Measurements from ENCODE around the gene PARD3B.

The PARD3B gene

DNA sequence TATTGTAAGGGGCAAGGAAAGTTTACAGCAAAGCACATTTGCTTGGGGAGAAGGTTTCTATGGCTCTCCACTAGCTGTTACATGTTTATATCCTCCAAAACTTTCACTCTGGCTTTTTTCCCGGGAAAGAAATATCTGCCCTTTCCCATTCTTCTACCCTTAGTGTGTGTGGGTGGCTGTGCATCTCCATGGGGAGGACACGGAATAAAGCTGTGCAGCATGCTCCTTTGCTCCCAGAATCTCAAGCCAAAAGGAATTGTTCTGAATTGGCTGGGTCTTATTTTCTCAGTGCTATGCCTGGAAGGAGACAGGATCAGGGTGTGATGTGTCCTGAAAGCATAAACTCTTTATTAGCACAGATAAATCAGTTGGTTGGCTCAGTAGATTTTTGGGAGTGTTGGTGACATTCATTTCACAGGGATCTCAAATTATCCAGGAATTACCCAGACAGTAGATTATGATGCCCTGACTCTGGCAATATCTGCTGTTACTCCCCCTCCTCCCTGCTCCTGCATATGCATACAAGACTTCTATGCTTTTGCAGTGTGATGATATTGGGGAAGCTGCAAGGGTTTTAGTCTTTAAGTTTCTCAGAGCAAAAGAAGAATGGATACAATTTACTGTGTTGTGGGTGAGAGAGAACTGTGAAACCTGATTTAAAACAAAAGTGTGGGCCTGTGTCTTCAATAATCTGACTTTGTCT lies 63.1 kb downstream of the PARD3B start:
- no peak for DNase-seq

DNA sequence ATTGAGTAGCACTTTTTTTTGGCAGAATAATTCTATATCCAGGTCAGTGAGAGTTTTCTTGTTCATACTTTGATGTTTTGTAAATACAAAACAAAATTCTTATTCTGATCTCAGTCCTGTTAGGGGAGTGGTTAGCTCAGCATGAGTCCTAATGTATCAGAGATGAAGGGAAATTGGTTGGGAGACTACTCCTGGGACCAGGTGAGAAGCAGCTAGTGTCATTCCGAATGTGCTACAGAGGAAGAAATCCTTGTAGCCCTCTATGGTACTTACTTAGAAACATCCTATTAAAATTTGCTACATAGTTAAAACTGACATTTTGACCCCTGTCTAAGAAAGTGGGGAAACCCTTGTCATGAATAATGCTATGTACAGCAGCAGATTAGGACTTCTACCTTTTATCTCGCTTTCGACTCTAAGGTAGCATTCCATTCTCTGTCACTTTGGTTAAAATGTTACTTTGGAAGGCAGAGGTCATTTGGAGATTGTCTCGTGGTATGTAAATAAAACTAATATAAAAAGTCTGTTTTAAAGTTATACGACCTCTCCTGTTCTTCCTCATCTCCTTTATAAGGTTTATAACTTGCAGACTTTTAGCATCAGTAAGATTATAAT lies 65.8 kb downstream of the PARD3B start:
- DNase-seq: no peak

DNA sequence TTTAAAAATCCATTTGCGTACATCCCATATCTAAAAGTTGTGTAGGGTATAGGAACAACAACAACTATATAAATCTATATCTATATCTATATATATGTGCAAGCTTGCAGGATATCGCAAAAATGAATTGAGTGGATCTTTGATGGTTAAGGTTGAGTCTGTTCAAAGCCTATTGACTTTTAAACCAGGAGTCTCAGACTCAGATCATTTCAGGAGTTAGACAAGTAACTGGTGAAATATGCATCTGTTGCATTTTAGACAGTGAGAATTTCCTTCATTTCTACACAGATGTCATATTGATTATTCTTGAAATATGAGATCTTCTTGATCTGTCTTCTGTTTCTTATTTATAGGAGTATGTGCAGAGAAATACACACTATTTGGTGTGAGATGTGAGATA lies 66.5 kb downstream of the PARD3B start:
- DNase-seq: no peak

DNA sequence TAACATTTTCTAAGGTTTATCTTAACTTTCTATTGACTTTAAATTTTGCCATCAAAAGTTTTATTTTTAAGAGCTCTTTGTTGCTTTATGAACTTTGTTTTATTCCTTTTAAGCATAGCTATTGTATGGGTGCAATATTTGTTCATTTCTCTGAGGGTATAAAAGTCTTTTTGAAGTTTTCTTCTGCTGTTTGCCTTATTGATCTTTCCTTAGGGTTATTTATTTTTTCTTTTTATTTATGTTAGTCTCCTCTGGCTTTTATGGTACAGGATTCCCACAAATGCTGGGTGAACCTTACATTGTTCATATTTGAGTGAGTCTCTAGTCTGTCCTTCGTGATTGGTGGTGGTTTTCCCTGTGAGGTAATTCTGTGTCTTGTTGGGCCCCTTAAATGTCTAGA lies 68.4 kb downstream of the PARD3B start:
- no peak for DNase-seq

DNA sequence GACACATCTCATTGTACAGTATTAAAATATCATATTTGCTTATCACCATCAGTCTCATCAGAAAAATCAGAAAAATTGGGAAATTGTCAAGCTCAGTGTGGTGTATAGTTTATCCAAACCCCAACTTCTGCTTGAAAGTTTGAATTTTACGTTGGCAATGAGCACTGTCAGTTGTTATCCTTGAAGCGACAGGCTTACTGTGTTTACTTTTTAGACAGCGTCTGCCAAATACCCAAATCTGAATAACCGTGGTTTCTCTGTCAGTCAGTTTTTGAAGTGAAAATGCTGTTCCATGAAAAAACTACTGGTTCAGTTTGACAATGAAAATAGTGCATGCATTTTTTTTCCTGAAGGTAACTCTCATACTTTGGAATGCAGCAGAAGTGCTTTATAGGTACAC lies 70.2 kb downstream of the PARD3B start:
- no peak for DNase-seq

DNA sequence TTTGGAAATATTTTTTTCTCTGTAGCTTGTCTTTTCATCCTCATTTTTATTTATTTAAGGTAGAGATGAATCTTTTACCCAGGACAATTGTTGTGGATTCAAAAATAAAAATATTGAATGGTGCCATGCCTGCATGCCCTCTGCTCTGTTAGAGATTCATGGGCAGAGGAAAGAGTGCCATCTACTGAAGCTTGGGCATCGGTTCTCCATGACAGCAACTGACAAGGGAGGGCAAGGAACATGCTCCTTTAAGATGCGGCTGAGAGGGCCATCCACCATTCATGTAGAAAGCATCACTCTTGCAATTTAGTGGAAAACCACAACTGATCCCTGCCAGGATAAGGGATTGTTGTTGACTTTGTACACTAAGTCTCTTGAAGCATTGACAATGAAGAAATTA lies 79.9 kb downstream of the PARD3B start:
- DNase-seq: no peak

DNA sequence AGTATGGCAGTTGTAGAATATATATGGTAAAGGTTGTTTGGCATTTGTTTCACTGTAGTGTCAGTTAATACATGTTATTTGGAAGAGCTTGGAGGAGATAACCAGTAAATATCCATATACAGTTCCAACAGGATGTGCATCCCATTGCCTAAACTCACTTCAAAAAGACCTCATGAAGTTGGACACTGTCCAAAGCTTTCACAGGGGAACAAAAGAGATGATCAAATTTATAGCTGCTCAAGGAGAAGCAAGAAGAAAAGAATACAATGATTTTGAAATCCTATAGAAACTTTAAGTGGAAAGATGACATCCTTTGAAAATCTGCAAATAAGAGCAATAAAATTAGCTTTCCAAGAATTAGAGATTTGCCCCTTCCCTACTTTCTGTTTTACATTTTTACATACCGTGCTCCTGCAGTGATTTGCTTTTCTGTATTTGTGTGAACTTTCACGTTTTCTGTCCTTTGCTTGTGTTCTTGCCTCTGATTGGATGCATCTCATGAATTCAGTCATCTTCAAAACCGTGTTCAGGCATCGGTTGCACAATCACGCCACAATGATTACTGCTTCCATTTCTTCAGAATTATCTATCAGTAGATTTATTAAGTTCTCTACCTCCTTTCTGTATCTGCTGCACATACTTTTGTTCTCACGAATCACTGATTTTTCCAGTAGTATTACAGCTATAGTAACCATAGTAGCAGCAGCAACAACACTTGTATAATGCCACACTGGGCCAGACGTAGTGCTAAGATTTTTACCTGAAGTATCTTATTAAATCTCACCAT lies 83.8 kb downstream of the PARD3B start:
- DNase-seq: no peak

DNA sequence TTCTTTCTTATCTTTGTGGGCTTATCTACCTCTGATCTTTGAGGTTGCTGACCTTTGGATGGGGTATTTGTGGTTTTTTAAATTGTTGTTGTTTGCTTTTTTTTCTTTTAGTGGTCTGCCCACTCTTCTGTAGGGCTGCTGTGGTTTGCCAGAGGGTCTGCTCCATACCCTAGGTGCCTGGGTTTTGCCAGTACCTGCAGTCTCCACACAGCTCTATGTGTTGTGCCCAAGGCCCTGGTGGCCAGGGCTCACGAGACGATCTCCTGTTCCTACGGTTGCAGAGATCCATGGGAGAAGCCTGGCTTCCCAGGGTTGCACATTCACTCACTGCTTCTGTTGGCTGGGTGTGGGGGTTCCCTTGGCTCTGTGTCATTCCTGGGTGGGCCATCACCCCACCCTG lies 87.1 kb downstream of the PARD3B start:
- no peak for DNase-seq

DNA sequence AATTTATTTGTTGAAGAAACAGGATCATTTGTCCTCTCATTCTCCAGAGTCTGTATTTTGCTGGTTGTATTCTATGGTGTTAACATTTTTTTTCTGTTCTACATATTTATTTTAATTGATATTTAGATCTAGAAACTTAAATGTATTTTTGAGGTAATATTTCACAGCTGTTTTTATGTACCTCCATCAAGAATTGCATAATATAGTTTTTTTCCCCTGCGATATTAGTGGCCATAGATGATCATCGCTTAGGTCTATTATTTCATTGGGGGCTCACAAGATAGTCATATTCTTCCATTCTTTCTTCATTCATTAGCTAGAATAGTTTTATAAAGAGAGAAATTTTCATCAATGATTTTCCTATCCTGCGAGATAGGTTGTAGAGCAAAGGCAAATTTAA lies 89.3 kb downstream of the PARD3B start:
- DNase-seq: no peak

DNA sequence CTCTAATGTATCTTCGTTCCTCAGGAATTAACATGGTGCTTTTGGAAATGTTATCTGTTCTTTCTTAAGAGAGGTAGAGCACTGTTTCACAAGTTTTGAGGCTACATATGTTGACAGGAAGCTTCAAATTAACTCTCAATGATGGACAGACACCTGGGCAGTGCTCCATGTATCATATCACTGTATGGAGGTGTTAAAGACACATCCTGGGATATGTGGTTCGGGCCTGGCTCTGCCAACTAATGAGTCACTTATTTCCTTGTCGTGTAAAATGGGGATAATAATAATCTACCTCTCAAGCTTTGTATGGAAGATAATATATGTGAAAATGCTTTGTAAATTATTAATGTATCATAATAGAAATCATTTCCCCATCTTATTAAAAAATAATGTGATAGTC lies 90.2 kb downstream of the PARD3B start:
- DNase-seq: no peak

DNA sequence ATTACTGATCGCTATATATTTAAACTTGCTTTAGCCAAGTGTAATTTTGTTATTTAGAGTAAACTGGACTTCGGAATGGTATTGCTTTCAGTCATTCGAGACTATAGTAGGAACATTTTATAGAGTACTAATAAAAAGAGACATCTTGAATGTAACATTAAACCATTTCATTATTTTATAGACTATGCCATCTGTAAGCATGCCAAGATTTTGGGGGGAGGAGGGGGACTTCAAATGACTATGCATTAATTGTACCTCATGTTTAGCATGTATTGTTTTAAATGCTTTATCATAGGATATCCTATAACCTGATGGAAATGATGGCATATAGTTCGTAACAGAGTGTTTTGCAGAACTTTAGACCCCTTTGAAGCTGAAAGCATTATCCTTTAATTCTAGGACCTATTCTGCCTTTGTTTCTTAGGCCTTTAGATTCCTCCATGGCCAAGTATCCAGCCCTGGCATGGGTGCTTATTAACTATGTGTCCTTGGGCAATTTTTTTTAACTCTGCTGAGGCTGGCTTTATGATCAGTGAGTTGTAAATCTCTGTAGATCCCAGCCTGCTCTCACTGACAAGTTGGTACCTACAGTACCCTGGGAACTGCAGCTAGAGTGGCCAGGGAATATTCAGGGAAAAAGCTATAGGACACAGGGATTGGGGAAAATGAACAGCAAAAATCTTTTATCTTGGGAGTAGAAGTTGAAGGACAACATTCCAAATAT lies 93.4 kb downstream of the PARD3B start:
- no peak for DNase-seq

DNA sequence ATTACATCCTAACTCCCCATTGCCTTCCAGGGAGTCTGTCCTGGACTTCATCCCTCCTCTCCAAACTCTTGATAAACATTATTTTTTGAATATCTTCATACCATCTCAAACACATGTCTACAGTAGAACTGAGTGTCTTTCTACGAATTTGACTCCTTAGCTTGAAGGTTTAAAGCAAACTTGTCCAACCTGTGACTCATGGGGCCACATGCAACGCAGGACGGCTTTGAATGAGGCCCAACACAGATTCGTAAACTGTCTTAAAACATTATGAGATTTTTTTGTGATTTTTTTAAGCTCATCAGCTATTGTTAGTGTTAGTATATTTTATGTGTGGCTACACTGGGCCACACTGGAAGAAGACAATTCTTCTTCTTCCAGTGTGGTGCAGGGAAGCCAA lies 98.1 kb downstream of the PARD3B start:
- DNase-seq: no peak

DNA sequence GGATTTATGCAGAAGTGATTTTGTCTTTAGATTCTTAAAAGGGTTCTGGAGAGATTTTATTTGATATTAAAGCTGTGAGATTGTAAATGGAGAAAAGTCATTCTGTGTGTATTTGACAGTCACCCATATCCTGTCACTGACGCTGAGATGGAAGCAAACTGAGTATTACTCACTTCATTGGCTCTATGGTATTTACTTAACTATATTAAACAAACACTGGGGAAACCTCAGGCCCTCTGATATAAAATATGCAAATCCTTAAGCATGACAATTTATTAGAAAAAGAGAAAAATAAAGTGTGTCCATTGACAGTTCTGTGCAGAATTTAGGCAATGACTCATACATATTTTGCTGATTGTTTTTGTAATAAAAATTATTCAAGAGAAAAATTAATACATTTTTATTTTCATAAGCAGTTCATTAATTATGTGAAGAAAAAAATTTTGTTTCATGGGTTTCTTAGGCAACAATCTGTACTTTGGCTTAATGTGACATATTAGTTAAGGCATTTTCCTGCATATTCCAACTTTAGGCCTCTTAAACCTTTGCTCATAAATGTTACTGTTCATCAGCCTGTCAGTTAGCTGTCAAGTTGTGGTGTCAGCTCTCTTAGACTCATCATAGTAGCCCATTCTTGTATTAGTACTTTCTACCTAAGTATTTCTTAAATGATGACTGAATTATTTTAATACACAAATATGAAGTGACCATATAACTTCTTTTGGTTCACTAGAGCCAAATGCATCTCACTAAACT lies 99.9 kb downstream of the PARD3B start:
- DNase-seq: no peak

DNA sequence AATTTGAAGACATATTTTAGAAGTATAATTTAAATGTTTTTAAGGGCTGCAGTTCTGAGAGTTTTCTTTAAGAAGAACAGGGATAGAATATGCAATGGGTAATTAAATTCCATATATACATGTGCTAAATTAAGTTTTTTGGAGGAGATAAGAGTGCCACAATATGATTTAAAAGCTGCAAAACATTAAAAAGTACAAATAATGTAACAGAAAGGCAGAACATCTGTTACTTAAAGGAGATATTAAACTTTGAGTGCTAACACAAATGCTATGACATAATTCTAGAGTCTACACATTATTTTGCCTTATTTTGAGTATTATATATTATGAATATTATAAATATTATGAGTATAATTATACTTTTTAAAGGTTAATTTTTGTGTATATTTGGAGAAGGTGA lies 102.4 kb downstream of the PARD3B start:
- no peak for DNase-seq

DNA sequence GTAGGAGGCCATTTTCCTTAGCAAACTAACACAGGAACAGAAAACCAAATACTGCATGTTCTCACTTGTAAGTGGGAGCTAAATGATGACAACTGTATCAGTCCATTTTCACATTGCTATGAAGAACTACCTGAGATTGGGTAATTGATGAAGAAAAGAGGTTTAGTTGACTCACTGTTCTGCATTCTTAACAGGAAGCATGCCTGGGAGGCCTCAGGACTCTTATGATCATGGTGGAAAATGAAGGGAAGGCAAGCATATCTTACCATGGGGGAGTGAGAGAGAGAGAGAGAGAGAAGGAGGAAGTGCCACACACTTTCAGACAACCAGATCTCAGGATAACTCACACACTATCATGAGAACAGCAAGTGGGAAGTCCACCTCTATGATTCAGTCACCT lies 105.3 kb downstream of the PARD3B start:
- DNase-seq: no peak

DNA sequence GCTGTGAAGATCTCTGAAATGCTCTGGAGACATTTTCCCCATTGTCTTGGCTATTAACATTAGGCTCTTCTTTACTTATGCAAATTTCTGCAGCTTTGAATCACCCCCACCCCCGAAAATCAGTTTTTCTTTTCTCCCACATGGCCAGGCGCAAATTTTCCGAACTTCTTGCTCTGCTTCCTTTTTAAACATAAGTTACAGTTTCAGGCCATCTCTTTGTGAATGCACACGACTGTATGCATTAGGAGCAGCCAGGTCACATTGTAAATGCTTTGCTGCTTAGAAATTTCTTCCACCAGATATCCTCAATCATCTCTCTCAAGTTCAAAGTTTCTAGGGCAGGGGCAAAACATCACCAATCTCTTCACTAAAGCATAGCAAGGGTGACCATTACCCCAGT lies 106.8 kb downstream of the PARD3B start:
- DNase-seq: no peak

DNA sequence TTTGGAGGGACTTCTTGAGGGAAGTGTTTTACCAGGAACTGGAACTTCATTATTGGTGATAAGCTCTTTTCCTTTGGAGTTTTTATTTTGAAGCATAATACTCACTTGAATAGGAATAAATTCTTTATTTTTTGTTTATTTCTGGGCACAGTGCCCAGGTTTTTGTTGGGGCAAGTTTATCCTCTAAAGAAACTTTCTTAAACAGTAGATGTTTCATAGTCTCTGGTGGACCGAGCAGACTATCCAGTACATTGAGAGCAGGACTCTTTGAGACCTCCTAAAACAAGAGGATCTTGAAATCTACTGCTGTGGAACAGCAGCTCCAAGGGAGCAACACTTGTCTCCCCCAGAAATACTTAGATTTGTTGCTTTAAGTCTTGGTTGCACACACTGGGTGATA lies 109.4 kb downstream of the PARD3B start:
- DNase-seq: no peak

DNA sequence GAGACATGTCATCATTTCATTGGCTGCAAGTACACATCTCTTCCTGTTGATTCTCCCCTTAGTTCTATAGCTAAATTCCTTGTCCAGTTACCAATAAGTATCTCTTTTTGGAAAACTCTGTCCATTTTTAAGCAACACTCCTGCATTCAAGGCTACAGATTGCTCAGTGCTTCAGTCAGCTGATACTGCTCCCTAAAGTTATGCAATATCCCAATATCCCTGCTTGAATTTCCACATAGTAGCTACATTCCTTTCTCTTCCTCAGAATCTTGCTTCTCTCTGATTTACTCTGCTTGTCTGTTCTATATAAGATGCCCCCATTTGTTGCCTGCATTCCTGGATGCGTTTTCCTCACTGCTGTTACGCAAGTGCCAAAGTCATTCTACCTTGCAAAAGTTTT lies 109.8 kb downstream of the PARD3B start:
- DNase-seq: no peak

DNA sequence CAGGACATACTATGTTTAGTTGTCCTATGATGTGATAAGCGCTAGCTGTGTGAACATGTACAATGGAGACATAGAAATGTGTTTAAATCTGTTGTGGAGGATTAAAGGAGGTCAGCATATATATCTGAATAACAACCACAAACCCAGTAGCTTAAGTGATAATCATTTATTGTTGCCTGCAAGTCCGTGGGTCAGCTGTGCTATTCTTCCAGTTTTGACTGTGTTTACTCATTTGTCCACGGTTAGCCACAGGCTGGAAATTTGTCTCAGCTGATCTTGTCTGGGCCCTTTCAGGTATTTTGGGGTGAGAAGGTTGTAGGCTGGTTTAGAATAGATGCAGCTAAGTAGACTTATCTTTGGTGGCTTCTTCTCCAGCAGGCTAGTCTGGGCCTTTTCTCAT lies 110.4 kb downstream of the PARD3B start:
- no peak for DNase-seq

DNA sequence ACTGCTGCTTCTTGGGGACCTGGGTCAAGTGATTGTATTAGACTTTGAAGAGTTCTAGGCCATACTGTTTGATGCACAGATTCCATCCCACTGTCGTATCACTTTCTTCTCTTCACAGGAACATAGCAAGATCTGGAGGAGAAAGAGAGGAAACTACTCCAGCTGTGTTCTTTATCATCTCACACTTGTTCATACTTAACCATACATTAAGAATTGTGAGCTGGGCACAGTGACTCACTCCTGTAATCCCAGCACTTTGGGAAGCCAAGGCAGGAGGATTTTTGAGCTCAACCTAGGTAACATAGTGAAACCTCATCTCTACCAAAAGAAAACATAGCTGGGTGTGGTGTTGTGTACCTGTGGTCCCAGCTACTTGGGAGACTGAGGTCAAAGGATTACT lies 111.7 kb downstream of the PARD3B start:
- DNase-seq: no peak

DNA sequence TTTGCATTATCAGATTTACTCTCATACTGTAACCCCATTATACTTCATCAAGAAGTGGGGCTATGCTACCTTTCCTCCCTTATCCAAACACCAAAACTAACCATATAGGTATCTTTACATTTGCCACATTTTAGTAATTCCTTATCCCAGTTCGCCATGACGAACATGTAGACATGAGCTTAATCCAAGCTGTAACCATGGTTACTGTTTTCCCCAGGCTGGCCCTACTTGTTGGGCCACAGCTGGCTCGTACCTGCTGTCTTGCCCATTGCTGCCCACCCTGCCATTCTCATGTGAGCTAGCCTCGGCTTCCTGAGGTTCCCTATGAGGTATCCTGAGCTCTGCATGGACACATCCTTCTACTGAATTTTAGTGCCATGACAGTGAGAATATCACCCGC lies 117.7 kb downstream of the PARD3B start:
- no peak for DNase-seq

DNA sequence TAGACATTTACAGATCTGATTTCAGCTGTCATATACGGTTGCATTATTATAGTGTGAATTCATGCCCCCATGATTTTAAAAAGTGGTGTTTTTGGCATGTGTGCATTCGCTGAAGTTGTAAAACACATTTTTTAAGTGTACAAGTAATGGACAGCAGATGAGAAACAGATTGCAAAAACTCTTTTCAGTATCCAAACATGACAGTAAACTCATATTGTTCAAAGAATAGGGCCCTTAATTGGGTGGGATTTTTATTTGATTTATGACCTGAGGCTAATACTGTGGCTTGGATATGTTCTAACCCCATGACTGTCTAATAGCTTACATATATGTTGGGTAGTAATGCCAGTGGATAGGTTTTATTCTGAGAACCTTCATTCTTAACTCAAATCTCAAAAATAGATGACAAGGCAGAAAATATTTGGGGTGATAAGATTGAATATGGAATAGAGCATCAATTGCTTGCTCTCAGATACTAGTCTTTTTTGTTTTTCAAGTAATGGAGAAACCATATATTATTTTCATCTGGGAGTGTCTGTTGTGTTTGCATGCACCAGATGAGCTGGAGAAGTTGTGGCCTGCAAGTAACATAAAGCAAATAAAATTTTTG lies 118.6 kb downstream of the PARD3B start:
- DNase-seq: no peak
